Activated CD4-positive, alpha-beta memory T cell treated with anti-CD3 and anti-CD28 coated beads, Interleukin-2, amount 10 ng/mL, durations not matched to agents 7 days and 5 days (primary cell): Measurements from ENCODE around the gene ACAN. TPM values are rescaled to one million over a fixed set of nuclear protein-coding genes. Genes with fewer than 3 reads are reported as not detected.

Experiments used
- CTCF ChIA-PET: fragments of 350-600 bp; sonication (Branson Sonifier 250); formaldehyde crosslinking; loops from one replicate; lab custom pipeline; 2021; ENCODE audit warnings: antibody characterized with exemption, inconsistent platforms; lab: Charles Lee
- POLR2A ChIA-PET: fragments of 350-600 bp; sonication (Branson Sonifier 250); formaldehyde crosslinking; loops from one replicate; lab custom pipeline; 2021; ENCODE audit warnings: antibody characterized with exemption; lab: Charles Lee
- DNase-seq: peaks from one replicate; pipeline ENCODE4 v3.0.0-alpha.2; 2020
- H3K27ac Mint-ChIP-seq: one replicate; pipeline ENCODE4 v1.8.0; 2021; ENCODE audit warnings: mild to moderate bottlenecking, mixed read lengths
- H3K27me3 Mint-ChIP-seq: one replicate; pipeline ENCODE4 v1.8.0; 2021; ENCODE audit warnings: mixed read lengths
- H3K36me3 Mint-ChIP-seq: one replicate; pipeline ENCODE4 v1.8.0; 2021; ENCODE audit warnings: low read depth, mixed read lengths
- H3K4me1 Mint-ChIP-seq: one replicate; pipeline ENCODE4 v1.8.0; 2021; ENCODE audit warnings: mixed read lengths
- H3K4me3 Mint-ChIP-seq: one replicate; pipeline ENCODE4 v1.8.0; 2021; ENCODE audit warnings: mild to moderate bottlenecking, mixed read lengths
- H3K9me3 Mint-ChIP-seq: one replicate; pipeline ENCODE4 v1.8.0; 2021; ENCODE audit warnings: mixed read lengths
- total RNA-seq, 2 experiments: library from RNA; stranded (reverse); gene quantifications; one replicate each; pipeline ENCODE4 v1.2.3, GENCODE V29; 2021

The ACAN gene
- total RNA-seq, 2 experiments from 2014 or later, result not detected

GRCh38 chr15:88894819-88895767 lies 91.9 kb downstream of the ACAN start, which contains the start of gene HAPLN3:
HAPLN3 (minus strand) TSS chr15:88895544; CDS start chr15:88887298, 8,246 bp downstream.
- CTCF ChIA-PET, result interaction anchor here (0.8 to 7.4 kb wide), 11 partner anchors 9 to 311 kb away, joined by 3 to 73 read pairs (median 4); no protein-coding TSS in a partner anchor
- peak; percentile 61 for DNase-seq
- peaks cover 36% of the 10 kb centered on the region for H3K4me1 Mint-ChIP-seq
- H3K27ac Mint-ChIP-seq, result peak within 1 kb of the TSS; percentile 59
- H3K27me3 Mint-ChIP-seq, result no peaks in the 10 kb centered on the region
- POLR2A ChIA-PET, result interaction anchor here (0.6 to 2.3 kb wide), 4 partner anchors 9 to 283 kb away, joined by 3 to 16 read pairs (median 3); partner anchors contain the start of gene MFGE8
- H3K9me3 Mint-ChIP-seq, result no peaks in the 10 kb centered on the region
- H3K36me3 Mint-ChIP-seq, result no peaks in the 10 kb centered on the region
- peak within 1 kb of the TSS; percentile 79 for H3K4me3 Mint-ChIP-seq

GRCh38 chr15:88896333-88897033 lies 93.2 kb downstream of the ACAN start:
- Mint-ChIP-seq H3K4me1 (peaks cover 36% of the 10 kb centered on the region), H3K27ac (peak overlapping the region; percentile 11), H3K36me3 (no peaks in the 10 kb centered on the region), H3K9me3 (no peaks in the 10 kb centered on the region), H3K27me3 (no peaks in the 10 kb centered on the region), H3K4me3 (no peak overlapping the region)
- CTCF ChIA-PET, result interaction anchor here (0.9 to 7.4 kb wide), 5 partner anchors 8 to 82 kb away, joined by 3 to 73 read pairs (median 6); no protein-coding TSS in a partner anchor
- DNase-seq, result no peak
- POLR2A ChIA-PET, result interaction anchor here (2.3 kb wide), 1 partner anchor 8 kb away, joined by 16 read pairs; no protein-coding TSS in a partner anchor

GRCh38 chr15:88897142-88897455 lies 93.9 kb downstream of the ACAN start:
- POLR2A ChIA-PET, result no interaction called here
- H3K4me3 Mint-ChIP-seq, result no peak overlapping the region
- no peaks in the 10 kb centered on the region for H3K36me3 Mint-ChIP-seq
- H3K9me3 Mint-ChIP-seq, result no peaks in the 10 kb centered on the region
- CTCF ChIA-PET, result interaction anchor here (0.9 to 7.4 kb wide), 4 partner anchors 7 to 161 kb away, joined by 3 to 73 read pairs (median 4); no protein-coding TSS in a partner anchor
- no peak overlapping the region for H3K27ac Mint-ChIP-seq
- peaks cover 36% of the 10 kb centered on the region for H3K4me1 Mint-ChIP-seq
- H3K27me3 Mint-ChIP-seq, result no peaks in the 10 kb centered on the region
- DNase-seq, result no peak

- CTCF ChIA-PET, result interaction anchor here (0.7 to 1.6 kb wide), 5 partner anchors 22 to 318 kb away, joined by 3 to 4 read pairs (median 3); no protein-coding TSS in a partner anchor
- POLR2A ChIA-PET, result no interaction called here
- peak; percentile 66 for DNase-seq
- no peaks in the 10 kb centered on the region for H3K27me3 Mint-ChIP-seq
- H3K27ac Mint-ChIP-seq, result no peak overlapping the region
- H3K4me3 Mint-ChIP-seq, result no peak overlapping the region
- H3K36me3 Mint-ChIP-seq, result no peaks in the 10 kb centered on the region
- H3K4me1 Mint-ChIP-seq, result peaks cover 36% of the 10 kb centered on the region
- H3K9me3 Mint-ChIP-seq, result no peaks in the 10 kb centered on the region
These were observed 94.4 kb downstream of the ACAN start for GRCh38 chr15:88897456-88898194.

- DNase-seq, result no peak
- H3K4me1 Mint-ChIP-seq, result peaks cover 38% of the 10 kb centered on the region
These were observed 95.5 kb downstream of the ACAN start for GRCh38 chr15:88898736-88899135.

GRCh38 chr15:88899251-88899650 lies 96.0 kb downstream of the ACAN start:
- H3K9me3 Mint-ChIP-seq, result no peaks in the 10 kb centered on the region
- no peaks in the 10 kb centered on the region for H3K27me3 Mint-ChIP-seq
- H3K4me1 Mint-ChIP-seq, result peaks cover 38% of the 10 kb centered on the region
- H3K4me3 Mint-ChIP-seq, result no peak overlapping the region
- no peak for DNase-seq
- no peak overlapping the region for H3K27ac Mint-ChIP-seq
- CTCF ChIA-PET, result interaction anchor here (0.7 kb wide), 1 partner anchor 165 kb away, joined by 3 read pairs; no protein-coding TSS in a partner anchor
- no peaks in the 10 kb centered on the region for H3K36me3 Mint-ChIP-seq
- POLR2A ChIA-PET, result no interaction called here

More at GRCh38 chr15:88898736-88899135, 95.5 kb downstream of the ACAN start:
- CTCF ChIA-PET, result interaction anchor here (0.7 to 1.6 kb wide), 2 partner anchors 20 to 275 kb away, joined by 3 to 4 read pairs; no protein-coding TSS in a partner anchor
- POLR2A ChIA-PET, result no interaction called here
- no peak overlapping the region for H3K27ac Mint-ChIP-seq
- no peak overlapping the region for H3K4me3 Mint-ChIP-seq
- no peaks in the 10 kb centered on the region for H3K9me3 Mint-ChIP-seq
- no peaks in the 10 kb centered on the region for H3K36me3 Mint-ChIP-seq
- no peaks in the 10 kb centered on the region for H3K27me3 Mint-ChIP-seq

GRCh38 chr15:88900309-88900981 lies 97.2 kb downstream of the ACAN start:
- ChIA-PET POLR2A (no interaction called here), CTCF (no interaction called here)
- Mint-ChIP-seq H3K36me3 (no peaks in the 10 kb centered on the region), H3K27me3 (no peaks in the 10 kb centered on the region), H3K4me1 (peaks cover 46% of the 10 kb centered on the region), H3K4me3 (no peak overlapping the region), H3K9me3 (no peaks in the 10 kb centered on the region), H3K27ac (peak overlapping the region; percentile 23)
- no peak for DNase-seq

GRCh38 chr15:88900982-88901418 lies 97.8 kb downstream of the ACAN start:
- CTCF ChIA-PET, result no interaction called here
- Mint-ChIP-seq H3K4me3 (no peak overlapping the region), H3K9me3 (no peaks in the 10 kb centered on the region), H3K4me1 (peaks cover 44% of the 10 kb centered on the region), H3K27me3 (no peaks in the 10 kb centered on the region), H3K36me3 (no peaks in the 10 kb centered on the region), H3K27ac (peak overlapping the region; percentile 23)
- POLR2A ChIA-PET, result no interaction called here
- DNase-seq, result no peak

- Mint-ChIP-seq H3K27me3 (no peaks in the 10 kb centered on the region), H3K9me3 (no peaks in the 10 kb centered on the region), H3K27ac (no peak overlapping the region), H3K36me3 (no peaks in the 10 kb centered on the region), H3K4me1 (peaks cover 42% of the 10 kb centered on the region), H3K4me3 (no peak overlapping the region)
- no peak for DNase-seq
- CTCF ChIA-PET, result interaction anchor here (1.0 to 1.7 kb wide), 2 partner anchors 270 to 276 kb away, joined by 3 to 4 read pairs; no protein-coding TSS in a partner anchor
- POLR2A ChIA-PET, result interaction anchor here (0.9 to 1.4 kb wide), 2 partner anchors 18 to 278 kb away, joined by 3 read pairs; no protein-coding TSS in a partner anchor
These were observed 98.4 kb downstream of the ACAN start for GRCh38 chr15:88901508-88902220.

- ChIA-PET POLR2A (interaction anchor here (0.9 to 1.4 kb wide), 3 partner anchors 18 to 278 kb away, joined by 3 to 5 read pairs (median 3); partner anchors contain the start of gene ISG20), CTCF (interaction anchor here (0.6 to 1.7 kb wide), 3 partner anchors 113 to 276 kb away, joined by 3 to 4 read pairs (median 3); no protein-coding TSS in a partner anchor)
- H3K27me3 Mint-ChIP-seq, result no peaks in the 10 kb centered on the region
- no peak overlapping the region for H3K4me3 Mint-ChIP-seq
- H3K27ac Mint-ChIP-seq, result no peak overlapping the region
- no peak for DNase-seq
- H3K9me3 Mint-ChIP-seq, result no peaks in the 10 kb centered on the region
- H3K36me3 Mint-ChIP-seq, result no peaks in the 10 kb centered on the region
- H3K4me1 Mint-ChIP-seq, result peaks cover 35% of the 10 kb centered on the region
These were observed 99.1 kb downstream of the ACAN start for GRCh38 chr15:88902221-88902835.
